SW 1271 (cell line): ENCODE measurements around the gene SLC34A2.

ENCODE experiments used
- DNase-seq, 2 experiments: peaks; one replicate each; lab custom pipeline; 2025; lab: John Stamatoyannopoulos, UW

Gene SLC34A2

DNA sequence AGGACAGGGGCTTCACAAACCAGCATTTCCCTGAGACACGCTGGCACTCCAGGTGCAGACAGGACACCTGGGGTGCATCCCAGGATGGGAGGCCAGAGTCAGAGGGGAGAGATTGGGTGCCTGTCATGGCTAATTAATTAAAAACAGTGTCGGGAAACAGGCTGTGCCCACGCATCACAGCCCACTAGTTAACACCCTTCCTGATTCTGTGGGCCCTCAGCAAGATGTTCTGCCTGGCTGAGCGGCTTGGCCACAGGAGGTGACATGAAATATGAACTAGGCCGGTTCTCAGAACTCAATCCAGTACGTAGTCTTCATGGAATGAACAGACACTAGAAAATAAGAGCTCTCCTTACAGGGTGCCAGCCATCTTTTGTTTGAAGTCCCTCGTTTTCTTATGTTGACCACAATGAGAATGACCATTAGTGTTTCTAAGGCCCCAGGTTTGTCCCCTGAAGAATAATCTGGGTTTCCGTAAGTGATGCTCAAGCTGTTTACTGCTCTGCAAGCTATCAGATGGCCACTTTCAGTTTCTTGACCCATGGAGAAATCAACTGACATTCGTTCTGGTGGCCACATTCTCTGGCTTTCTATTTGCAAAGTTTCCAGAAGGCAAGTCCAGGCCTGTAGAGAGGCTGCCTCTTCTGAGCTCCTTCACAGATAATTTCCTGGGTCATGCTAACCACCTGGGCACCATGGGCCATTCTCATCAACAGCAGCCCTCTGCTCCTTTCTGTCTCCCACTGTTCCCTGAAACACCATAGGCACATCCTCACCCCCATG lies 72.3 kb downstream of the SLC34A2 start:
- DNase-seq = no peak
